Central memory CD8-positive, alpha-beta T cell (primary cell): Measurements from ENCODE around the gene LRRC2.
A peak's percentile ranks its signal among the peaks of the same experiment; 100 is the strongest.

Experiments
- ATAC-seq: fragments of 150-1000 bp; cut with Tn5 transposase; replicated peaks from 2 replicates; pipeline ENCODE4 v1.10.0; 2022; ENCODE audit warnings: mild to moderate bottlenecking, moderate FRiP score, moderate number of reproducible peaks; ENCODE audit not compliant: poor library complexity, severe bottlenecking; ENCODE audit errors: extremely low read depth
- DNase-seq, 2 donors: peaks; one replicate each; pipeline ENCODE4 v3.0.0; 2021; ENCODE audit warnings: low spot score in 2 of 2
- H3K27ac Mint-ChIP-seq: one replicate; pipeline ENCODE4 v1.8.0; 2022; ENCODE audit warnings: low read depth, mild to moderate bottlenecking, moderate library complexity, mixed read lengths
- H3K27me3 Mint-ChIP-seq: one replicate; pipeline ENCODE4 v1.8.0; 2022; ENCODE audit warnings: mixed read lengths
- H3K36me3 Mint-ChIP-seq: one replicate; pipeline ENCODE4 v1.8.0; 2022; ENCODE audit warnings: mild to moderate bottlenecking, moderate library complexity, mixed read lengths; ENCODE audit not compliant: insufficient read depth
- H3K4me1 Mint-ChIP-seq: one replicate; pipeline ENCODE4 v1.8.0; 2022; ENCODE audit warnings: mixed read lengths
- H3K4me3 Mint-ChIP-seq: one replicate; pipeline ENCODE4 v1.8.0; 2022; ENCODE audit warnings: mild to moderate bottlenecking, moderate library complexity, mixed read lengths
- H3K9me3 Mint-ChIP-seq: one replicate; pipeline ENCODE4 v1.8.0; 2022; ENCODE audit warnings: mixed read lengths

Gene LRRC2

DNA sequence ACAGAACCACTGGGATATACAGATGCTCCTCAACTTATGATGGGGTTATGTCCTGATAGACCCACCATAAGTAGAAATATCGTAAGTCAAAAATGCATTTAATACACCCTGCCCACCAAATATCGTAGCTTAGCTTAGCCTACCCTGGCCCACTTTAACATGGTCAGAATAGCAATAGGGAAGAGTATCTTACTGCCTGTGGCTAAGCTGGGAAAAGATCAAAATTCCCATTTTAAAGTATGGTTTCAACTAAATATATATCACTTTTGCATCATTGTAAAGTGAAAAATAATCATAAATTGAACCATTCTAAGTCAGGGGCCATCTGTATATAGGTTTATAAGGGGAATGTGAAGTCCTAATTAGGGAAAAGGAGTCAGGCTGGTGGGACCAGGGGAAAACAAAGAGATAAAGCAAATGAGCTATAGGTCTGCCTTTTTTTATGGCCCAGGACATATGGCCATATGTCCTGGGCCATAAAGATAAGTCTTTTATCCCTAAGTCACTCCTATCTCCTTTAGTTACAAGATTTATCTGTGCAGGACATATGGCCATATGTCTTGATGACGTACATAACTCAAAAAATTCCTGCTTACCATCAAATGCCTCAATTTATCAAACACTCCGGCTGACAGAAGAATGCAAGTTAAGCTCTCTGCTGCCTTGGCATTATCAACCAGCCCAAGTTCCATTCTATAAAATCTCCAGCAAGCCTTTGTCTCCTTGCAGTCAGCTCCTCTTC, 57.1 kb downstream of the LRRC2 start:
- ATAC-seq, result no peak
- DNase-seq, result no peak
- peaks cover 8% of the 10 kb centered on the region for H3K4me1 Mint-ChIP-seq

DNA sequence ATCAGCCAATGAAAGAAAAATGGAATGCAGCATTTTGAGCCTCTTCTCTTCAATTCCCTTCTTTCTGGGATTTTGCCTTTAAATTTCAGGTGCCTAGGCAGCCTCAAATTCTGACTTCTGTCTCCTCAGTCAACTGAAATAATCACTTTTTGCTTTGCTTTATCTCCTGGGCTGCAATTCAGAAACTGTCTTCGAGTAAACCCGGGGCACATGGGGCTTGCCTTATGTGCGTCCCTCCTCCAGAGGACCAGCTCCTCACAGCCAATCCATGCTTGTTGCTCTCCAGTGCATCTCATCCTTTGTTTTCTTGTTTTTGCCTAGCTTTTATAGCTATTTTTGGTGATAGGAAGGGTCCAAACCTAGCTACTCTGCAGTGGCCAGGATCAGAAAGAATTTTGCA, 59.6 kb downstream of the LRRC2 start:
- Mint-ChIP-seq H3K27me3 (peaks cover 6% of the 10 kb centered on the region), H3K4me1 (peaks cover 12% of the 10 kb centered on the region), H3K4me3 (no peak overlapping the region), H3K27ac (no peak overlapping the region), H3K36me3 (peaks cover 2% of the 10 kb centered on the region), H3K9me3 (no peaks in the 10 kb centered on the region)
- no peak for ATAC-seq
- no peak for DNase-seq

More for the DNA sequence above, 57.1 kb downstream of the LRRC2 start:
- Mint-ChIP-seq H3K4me3 (no peak overlapping the region), H3K27me3 (peaks cover 6% of the 10 kb centered on the region), H3K27ac (no peak overlapping the region), H3K9me3 (no peaks in the 10 kb centered on the region), H3K36me3 (peaks cover 2% of the 10 kb centered on the region)

DNA sequence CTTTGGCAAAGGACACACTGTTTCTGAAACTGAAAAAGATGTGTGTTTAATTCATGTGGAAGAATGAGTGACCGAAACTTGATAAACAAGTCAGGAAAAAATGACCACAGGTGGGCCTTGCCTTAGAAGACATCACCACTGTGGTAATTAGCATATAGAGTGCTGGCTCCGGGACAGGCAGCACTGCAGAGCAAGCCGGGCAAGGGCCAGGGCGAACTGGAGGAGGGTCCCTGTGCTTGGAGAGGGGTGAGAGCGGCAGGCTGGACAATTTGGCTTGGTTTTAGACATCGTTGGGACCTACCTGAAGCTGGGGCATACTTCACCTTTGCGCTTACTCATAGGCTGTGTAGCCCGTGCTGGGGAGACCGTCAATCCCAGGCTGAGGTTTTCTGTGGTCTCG, 60.1 kb downstream of the LRRC2 start:
- DNase-seq (no peak), ATAC-seq (no peak)
- Mint-ChIP-seq H3K36me3 (peaks cover 2% of the 10 kb centered on the region), H3K27ac (peak overlapping the region; percentile 54), H3K27me3 (peaks cover 3% of the 10 kb centered on the region), H3K9me3 (no peaks in the 10 kb centered on the region), H3K4me1 (peaks cover 12% of the 10 kb centered on the region), H3K4me3 (no peak overlapping the region)

DNA sequence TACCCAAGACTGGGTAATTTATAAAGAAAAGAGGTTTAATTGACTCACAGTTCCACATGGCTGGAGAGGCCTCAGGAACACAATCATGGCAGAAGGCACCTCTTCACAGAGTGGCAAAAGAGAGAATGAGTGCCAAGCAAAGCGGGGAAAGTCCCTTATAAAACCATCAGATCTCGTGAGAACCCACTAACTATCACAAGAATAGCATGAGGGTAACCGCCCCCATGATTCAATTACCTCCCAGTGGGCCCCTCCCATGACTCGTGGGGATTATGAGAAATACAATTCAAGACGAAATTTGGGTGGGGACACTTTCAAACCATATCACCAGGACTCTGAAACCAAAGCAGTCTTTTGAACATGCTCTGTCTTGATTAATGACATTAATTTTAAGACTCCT, 61.3 kb downstream of the LRRC2 start:
- Mint-ChIP-seq H3K27ac (no peak overlapping the region), H3K4me1 (peaks cover 12% of the 10 kb centered on the region), H3K9me3 (no peaks in the 10 kb centered on the region), H3K36me3 (peaks cover 2% of the 10 kb centered on the region), H3K27me3 (no peaks in the 10 kb centered on the region), H3K4me3 (no peak overlapping the region)
- ATAC-seq, result peak; percentile 43
- no peak for DNase-seq

DNA sequence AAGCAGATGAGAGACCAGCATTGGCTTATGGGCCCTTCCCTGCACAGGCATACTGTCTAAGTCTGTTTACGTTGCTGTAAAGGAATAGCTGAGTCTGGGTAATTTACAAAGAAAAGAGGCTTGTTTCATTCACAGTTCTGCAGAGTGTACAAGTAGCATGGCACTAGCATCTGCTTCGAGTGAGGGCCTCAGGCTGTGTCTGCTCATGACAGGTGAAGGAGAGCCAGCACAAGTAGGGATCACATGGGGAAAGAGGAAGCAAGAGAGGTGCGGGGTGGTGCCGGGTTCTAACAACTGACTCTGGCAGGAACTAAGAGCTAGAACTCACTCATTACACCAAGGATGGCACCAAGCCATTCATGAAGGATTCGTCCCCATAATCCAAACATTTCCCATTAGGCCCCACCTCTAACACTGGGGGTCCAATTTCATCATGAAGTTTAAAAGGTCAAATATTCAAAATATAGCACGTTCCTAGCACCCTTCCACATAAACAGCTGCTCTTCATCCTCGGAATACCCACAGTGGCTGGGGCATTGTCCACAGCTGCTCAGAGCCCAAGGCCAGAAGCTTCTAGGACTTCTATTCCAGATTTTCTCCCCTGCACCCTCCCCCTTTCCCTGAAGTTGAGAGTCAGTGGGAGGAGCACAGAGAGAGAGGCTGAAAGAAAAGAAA, 62.8 kb downstream of the LRRC2 start:
- Mint-ChIP-seq H3K4me1 (peaks cover 21% of the 10 kb centered on the region), H3K27ac (no peak overlapping the region), H3K4me3 (no peak overlapping the region), H3K9me3 (no peaks in the 10 kb centered on the region), H3K36me3 (peaks cover 2% of the 10 kb centered on the region), H3K27me3 (no peaks in the 10 kb centered on the region)
- no peak for DNase-seq
- ATAC-seq, result no peak

DNA sequence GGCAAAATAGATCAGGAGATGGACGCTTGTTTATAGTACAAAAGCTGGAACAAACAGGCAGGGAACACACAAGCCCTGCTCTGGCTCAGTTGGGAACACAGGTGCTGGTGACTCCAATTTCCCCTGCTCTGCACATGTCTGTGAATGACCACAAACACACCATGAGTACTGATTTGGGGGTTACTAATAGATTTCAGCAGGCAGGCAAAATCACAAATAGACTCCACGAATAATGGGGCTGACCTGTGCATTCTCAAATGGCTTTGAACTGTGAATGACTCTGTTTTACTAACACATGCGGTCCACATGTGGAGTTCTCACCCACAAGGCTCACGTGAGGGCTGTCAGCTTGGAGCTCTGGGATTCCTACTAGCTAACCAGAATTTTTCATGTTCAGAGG, 64.4 kb downstream of the LRRC2 start:
- no peak overlapping the region for H3K4me3 Mint-ChIP-seq
- no peak for ATAC-seq
- no peaks in the 10 kb centered on the region for H3K9me3 Mint-ChIP-seq
- no peaks in the 10 kb centered on the region for H3K36me3 Mint-ChIP-seq
- H3K27me3 Mint-ChIP-seq, result no peaks in the 10 kb centered on the region
- H3K4me1 Mint-ChIP-seq, result peaks cover 21% of the 10 kb centered on the region
- H3K27ac Mint-ChIP-seq, result no peak overlapping the region
- DNase-seq, result no peak

DNA sequence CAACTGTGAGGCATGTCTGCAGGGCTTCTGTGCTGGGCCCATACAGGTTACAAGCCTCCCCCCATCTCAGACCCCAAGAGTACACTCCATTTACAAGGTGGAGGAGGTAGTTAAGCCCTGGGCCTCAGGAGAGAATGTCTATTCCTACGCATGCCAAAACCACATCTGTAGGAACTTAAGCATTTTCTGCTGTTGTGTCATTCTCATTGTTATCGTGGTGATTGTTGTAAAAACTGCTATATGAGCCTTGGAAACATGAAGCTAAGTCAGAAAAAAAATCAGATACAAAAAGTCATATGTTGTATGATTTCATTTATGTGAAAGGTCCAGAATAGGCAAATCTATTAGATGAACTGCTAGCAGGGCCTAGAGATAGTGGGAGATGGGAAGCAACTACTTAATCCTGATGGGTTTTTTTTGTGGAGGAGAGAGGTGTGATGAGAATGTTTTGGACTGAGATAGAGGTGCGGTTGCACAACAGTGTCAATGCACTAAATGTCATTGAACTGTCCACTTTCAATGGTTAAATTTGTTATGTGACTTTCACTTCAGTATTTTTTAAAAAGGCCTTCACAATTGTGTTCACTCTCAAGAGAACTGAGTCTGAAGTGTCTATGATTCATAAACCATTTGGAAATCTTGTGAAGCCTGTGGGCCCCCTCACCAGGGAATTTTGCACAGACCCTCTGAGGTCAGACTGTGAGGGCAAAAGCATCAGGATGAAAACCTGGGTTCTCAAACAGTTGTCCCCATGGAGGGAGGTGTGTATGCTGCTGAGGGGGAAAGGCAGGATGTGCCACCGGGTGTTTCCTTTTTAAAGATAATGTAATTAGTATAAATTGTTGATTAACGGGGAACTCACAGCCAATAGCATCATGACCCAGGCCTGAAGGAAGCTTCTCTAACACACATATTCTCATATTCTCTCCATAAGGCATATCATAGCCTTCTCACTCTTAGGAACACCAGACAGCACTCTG, 65.2 kb downstream of the LRRC2 start:
- Mint-ChIP-seq H3K36me3 (no peaks in the 10 kb centered on the region), H3K27ac (no peak overlapping the region), H3K4me3 (no peak overlapping the region), H3K4me1 (peaks cover 21% of the 10 kb centered on the region), H3K9me3 (no peaks in the 10 kb centered on the region), H3K27me3 (no peaks in the 10 kb centered on the region)
- DNase-seq (no peak), ATAC-seq (no peak)

DNA sequence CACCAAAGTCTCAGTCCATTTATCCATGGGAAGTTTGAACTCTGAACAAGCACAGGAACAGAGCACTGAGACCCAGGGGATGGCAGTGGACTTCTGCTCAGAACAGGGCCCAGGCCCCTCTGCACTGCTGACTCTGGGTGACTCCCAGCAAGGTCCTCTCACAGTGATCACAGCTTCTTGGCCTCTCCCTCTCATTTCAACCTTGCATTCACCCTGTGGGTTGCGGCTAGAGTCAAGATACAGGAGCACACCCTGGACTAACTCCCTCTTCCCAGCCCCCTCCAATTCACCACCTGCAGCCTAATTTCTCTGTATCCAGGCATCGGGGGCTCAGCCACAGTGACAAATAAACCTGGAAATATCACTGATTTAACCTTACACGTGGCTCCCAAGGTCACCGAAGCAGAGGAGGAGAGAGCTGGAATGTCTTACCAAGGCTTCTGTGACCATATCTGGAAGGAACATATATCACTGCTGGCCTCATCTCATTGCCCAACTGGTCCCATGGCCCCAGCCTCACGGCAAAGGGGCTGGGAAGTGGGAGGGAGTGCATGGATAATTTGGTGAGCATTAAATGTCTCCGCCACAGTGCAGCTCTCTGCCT, 67.1 kb downstream of the LRRC2 start:
- DNase-seq (no peak), ATAC-seq (no peak)
- H3K27me3 Mint-ChIP-seq, result no peaks in the 10 kb centered on the region
- no peak overlapping the region for H3K4me3 Mint-ChIP-seq
- H3K4me1 Mint-ChIP-seq, result peaks cover 13% of the 10 kb centered on the region
- no peak overlapping the region for H3K27ac Mint-ChIP-seq
- H3K9me3 Mint-ChIP-seq, result no peaks in the 10 kb centered on the region
- H3K36me3 Mint-ChIP-seq, result no peaks in the 10 kb centered on the region

DNA sequence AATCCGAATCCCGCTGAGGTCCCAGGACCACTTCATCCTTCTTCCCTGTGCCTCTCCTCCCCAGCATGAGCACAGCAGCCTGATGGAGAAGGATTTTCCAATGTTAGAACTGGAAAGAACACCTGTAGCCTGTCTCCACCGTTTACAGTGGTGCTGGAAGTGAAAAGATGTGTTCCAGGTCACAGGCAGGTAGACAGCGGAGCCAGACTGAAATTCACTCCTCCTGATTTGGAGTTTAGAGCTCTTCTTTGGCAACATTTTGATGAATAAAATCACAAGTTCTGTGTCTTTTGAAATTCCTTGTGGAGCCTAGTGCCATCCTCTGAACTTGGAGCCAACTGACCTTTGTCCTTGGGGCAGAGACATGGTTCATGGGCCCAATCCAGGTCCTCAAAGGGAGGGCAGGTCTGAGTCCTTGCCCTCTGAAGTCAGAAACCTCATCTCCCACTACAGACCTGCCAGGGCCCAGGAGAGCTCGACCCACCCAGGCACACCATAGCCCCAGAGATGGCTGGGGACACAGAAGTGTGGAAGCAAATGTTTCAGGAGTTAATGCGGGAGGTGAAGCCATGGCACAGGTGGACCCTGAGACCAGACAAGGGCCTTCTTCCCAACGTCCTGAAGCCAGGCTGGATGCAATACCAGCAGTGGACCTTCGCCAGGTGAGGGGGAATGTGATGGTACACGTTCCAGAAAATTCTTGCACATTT, 68.4 kb downstream of the LRRC2 start, which contains the start of gene RTP3:
Gene RTP3 (plus strand): TSS at position 421 of the 710 bp plus-strand sequence. CDS start 87 bp downstream, at position 508.
- Mint-ChIP-seq H3K4me3 (no peak within 1 kb of the TSS), H3K27ac (no peak within 1 kb of the TSS), H3K4me1 (peaks cover 9% of the 10 kb centered on the region), H3K9me3 (no peaks in the 10 kb centered on the region), H3K27me3 (no peaks in the 10 kb centered on the region), H3K36me3 (no peaks in the 10 kb centered on the region)
- ATAC-seq, result no peak
- no peak for DNase-seq

DNA sequence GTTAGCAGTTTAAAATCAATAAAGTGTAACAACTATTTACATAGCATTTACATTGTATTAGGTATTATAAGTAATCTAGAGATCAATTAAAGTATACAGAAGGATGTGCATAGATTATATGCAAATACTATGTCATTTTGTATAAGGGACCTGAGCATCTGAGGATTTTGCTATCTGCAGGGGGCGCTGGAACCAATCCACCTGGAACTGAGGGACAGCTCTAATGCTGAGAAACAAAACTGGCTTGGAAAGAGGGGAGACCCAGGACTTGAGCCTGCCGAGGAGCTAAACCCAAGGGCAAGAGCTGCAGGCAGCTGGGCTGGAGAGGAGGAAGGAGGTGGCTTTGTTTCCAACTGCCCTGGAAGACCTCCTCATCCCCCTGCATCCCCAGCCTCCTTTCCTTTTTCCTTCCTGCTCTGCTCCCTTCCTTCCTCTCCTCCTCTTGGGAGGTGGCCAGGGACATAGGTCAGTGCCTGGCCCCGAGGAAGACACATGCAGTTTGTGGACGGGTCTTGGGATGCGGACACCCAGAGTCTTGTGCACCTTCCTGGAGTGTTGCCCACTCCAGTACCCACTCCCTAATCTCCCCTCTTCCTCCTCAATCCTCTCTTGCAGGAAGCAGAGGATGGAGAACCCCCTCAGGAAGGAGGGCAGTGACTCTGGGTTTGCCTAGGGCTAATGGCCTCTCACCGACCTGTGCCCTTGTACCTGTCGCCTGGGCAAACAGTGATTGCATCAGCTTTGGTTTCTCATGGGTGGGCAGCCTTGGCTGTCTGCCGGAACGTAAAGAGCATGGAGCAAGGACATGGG, 69.2 kb downstream of the LRRC2 start:
- Mint-ChIP-seq H3K36me3 (no peaks in the 10 kb centered on the region), H3K4me1 (peaks cover 9% of the 10 kb centered on the region), H3K27me3 (no peaks in the 10 kb centered on the region), H3K27ac (no peak overlapping the region), H3K4me3 (no peak overlapping the region), H3K9me3 (no peaks in the 10 kb centered on the region)
- peak; percentile 32 to 37 for DNase-seq
- no peak for ATAC-seq

DNA sequence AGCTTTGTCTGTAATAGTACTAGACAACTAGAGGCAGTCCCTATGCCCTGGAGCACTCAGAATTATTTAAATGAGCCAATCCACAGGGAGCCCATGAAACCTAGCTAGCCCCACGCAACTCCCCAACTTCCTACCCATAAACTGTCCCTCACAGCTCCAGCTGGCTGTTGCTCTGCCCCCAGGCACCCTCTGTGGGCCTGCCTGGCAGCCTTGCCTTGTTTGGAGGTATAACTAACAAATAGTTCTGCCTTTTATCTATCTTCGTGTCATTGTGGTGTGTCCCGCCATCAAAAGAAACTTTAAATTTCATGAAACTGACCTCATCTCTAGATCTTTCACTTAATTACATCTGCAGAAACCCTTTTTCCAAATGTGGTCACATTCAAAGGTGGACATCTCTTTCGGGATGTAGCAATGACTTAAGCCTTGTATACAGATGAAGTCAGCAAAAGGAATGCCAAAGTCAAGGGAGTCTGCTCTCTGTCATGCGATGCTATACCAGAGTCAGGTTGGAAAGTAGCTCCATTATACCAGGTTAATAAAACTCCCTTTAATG, 70.1 kb downstream of the LRRC2 start:
- H3K27ac Mint-ChIP-seq, result no peak overlapping the region
- DNase-seq, result no peak
- no peak overlapping the region for H3K4me3 Mint-ChIP-seq
- ATAC-seq, result no peak
- H3K36me3 Mint-ChIP-seq, result no peaks in the 10 kb centered on the region
- peaks cover 9% of the 10 kb centered on the region for H3K4me1 Mint-ChIP-seq
- H3K9me3 Mint-ChIP-seq, result no peaks in the 10 kb centered on the region
- no peaks in the 10 kb centered on the region for H3K27me3 Mint-ChIP-seq
